GM19395 (cell line): ENCODE results near the gene DCK.
"Not testable (repeated sequence)": the region's sequence is repeated elsewhere in the genome, so short reads cannot be mapped to it uniquely, and the experiment has no call there.

Source experiments
- ATAC-seq: cut with Tn5 transposase; IDR thresholded peaks from one replicate; pipeline ENCODE4 v1.9.1; 2021; ENCODE audit warnings: mild to moderate bottlenecking, moderate library complexity; ENCODE audit not compliant: unreplicated experiment

Gene DCK

GRCh38 chr4:70999639-71000038 lies 6.2 kb downstream of the DCK start:
- ATAC-seq = not testable (repeated sequence)

- ATAC-seq = not testable (repeated sequence)
These were observed 7.9 kb downstream of the DCK start for GRCh38 chr4:71001363-71001762.

- peak; percentile 39 for ATAC-seq
These were observed 10.9 kb downstream of the DCK start for GRCh38 chr4:71004281-71004851.

- not testable (repeated sequence) for ATAC-seq
These were observed 11.6 kb downstream of the DCK start for GRCh38 chr4:71005025-71005424.

- ATAC-seq = peak; percentile 88
These were observed 12.9 kb downstream of the DCK start for GRCh38 chr4:71006203-71006907.

GRCh38 chr4:71008196-71008595 lies 14.7 kb downstream of the DCK start:
- ATAC-seq = no peak

- no peak for ATAC-seq
These were observed 15.6 kb downstream of the DCK start for GRCh38 chr4:71009086-71009485.

GRCh38 chr4:71009890-71010588 lies 16.6 kb downstream of the DCK start:
- peak; percentile 54 for ATAC-seq

GRCh38 chr4:71011451-71011850 lies 18.0 kb downstream of the DCK start:
- no peak for ATAC-seq

- not testable (repeated sequence) for ATAC-seq
These were observed 23.9 kb downstream of the DCK start for GRCh38 chr4:71017391-71017790.

GRCh38 chr4:71020611-71021010 lies 27.2 kb downstream of the DCK start:
- no peak for ATAC-seq

GRCh38 chr4:71025654-71026053 lies 32.2 kb downstream of the DCK start:
- ATAC-seq = no peak

GRCh38 chr4:71026086-71026485 lies 32.6 kb downstream of the DCK start:
- ATAC-seq = no peak

- no peak for ATAC-seq
These were observed 34.2 kb downstream of the DCK start for GRCh38 chr4:71027611-71028010.

GRCh38 chr4:71029504-71029903 lies 36.1 kb downstream of the DCK start:
- ATAC-seq = no peak

- not testable (repeated sequence) for ATAC-seq
These were observed 38.7 kb downstream of the DCK start for GRCh38 chr4:71032106-71032505.

GRCh38 chr4:71045256-71045655 lies 51.8 kb downstream of the DCK start:
- no peak for ATAC-seq

- ATAC-seq = no peak
These were observed 55.9 kb downstream of the DCK start for GRCh38 chr4:71049395-71049794.

GRCh38 chr4:71050809-71051208 lies 57.4 kb downstream of the DCK start:
- ATAC-seq = no peak

- ATAC-seq = no peak
These were observed 58.6 kb downstream of the DCK start for GRCh38 chr4:71052034-71052433.

- no peak for ATAC-seq
These were observed 59.3 kb downstream of the DCK start for GRCh38 chr4:71052716-71053115.

- not testable (repeated sequence) for ATAC-seq
These were observed 60.2 kb downstream of the DCK start for GRCh38 chr4:71053613-71054012.
